Erythroblast (primary cell): ENCODE results near the gene PLCD1.
"Not testable (repeated sequence)": the region's sequence is repeated elsewhere in the genome, so short reads cannot be mapped to it uniquely, and the experiment has no call there.

Experiments used
- DNase-seq, 2 experiments: peaks; one replicate each; lab custom pipeline; 2025; lab: John Stamatoyannopoulos, UW
- GATA1 ChIP-seq: IDR thresholded peaks from 2 replicates; pipeline ENCODE4 v1.6.1; 2011; ENCODE audit warnings: low read depth, mild to moderate bottlenecking, control low read depth, low read length, moderate library complexity
- POLR2A ChIP-seq: IDR thresholded peaks from 2 replicates; pipeline ENCODE4 v1.6.1; 2011; ENCODE audit warnings: mild to moderate bottlenecking, low read length

PLCD1 gene

DNA sequence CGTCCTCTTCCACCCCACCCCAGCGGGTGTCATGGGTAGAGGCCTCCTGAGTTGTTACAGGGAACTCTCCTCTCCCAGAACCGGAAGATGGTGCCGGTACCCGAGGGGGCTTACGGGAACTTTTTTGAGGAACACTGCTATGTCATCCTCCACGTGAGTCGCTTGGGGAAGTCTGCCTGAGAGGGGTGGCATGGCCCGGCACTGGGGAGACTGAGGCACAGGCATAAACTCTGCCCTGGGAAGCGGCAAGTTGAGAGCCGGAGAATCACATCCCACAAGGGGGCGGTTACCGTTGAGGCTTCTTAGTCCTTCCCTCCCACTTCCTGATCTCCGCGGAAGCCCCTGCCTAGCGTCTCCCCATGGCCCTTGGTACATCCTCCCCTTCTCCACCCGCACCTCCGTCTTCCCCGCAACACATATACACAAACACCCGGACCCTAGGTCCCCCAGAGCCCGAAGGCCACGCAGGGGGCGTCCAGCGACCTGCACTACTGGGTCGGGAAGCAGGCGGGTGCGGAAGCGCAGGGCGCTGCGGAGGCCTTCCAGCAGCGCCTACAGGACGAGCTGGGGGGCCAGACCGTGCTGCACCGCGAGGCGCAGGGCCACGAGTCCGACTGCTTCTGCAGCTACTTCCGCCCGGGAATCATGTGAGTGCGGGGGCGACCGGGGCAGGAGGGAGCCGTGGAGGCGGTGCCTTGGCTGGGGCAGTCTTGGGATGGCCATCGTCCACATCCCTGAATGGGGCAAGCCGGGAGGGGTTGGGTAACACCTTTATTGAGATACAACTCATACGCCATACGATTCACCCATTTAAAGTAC, 35.4 kb downstream of the PLCD1 start:
- peak; percentile 59 to 71 for DNase-seq

DNA sequence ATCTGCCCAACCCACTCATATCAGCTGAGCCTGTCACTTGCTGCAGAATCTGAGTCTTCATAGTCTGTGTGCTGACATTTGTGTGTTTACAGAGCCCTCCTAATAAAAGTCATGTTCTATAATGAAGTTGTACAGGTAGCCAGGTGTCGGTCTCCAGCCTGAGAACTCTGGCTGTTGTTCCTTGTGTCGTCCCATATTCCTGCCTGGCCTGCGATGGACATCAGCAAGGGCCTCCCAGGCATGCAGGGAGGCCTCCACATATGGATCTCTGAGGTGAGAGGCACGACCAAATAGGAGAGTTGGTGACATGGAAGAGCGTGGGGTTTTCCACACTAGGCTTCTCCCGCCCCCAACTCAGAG, 36.0 kb downstream of the PLCD1 start:
- no peak for TF ChIP-seq GATA1
- TF ChIP-seq POLR2A = no peak
- DNase-seq = peak in 1 of 2 experiments; percentile 19

More for the DNA sequence above, 35.4 kb downstream of the PLCD1 start:
- peak; percentile 73 for TF ChIP-seq POLR2A
- TF ChIP-seq GATA1 = no peak

- no peak for TF ChIP-seq GATA1
- no peak for TF ChIP-seq POLR2A
- no peak for DNase-seq
Measured at GRCh38 chr3:37993067-37993455, 36.4 kb downstream of the PLCD1 start.

- no peak for DNase-seq
- TF ChIP-seq GATA1 (no peak), POLR2A (no peak)
Measured at GRCh38 chr3:37992271-37993066, 37.0 kb downstream of the PLCD1 start.

- no peak for TF ChIP-seq GATA1
- no peak for TF ChIP-seq POLR2A
- DNase-seq = no peak
Measured at GRCh38 chr3:37991823-37992222, 37.6 kb downstream of the PLCD1 start.

- no peak for TF ChIP-seq GATA1
- no peak for TF ChIP-seq POLR2A
- no peak for DNase-seq
Measured at GRCh38 chr3:37991109-37991508, 38.3 kb downstream of the PLCD1 start.

DNA sequence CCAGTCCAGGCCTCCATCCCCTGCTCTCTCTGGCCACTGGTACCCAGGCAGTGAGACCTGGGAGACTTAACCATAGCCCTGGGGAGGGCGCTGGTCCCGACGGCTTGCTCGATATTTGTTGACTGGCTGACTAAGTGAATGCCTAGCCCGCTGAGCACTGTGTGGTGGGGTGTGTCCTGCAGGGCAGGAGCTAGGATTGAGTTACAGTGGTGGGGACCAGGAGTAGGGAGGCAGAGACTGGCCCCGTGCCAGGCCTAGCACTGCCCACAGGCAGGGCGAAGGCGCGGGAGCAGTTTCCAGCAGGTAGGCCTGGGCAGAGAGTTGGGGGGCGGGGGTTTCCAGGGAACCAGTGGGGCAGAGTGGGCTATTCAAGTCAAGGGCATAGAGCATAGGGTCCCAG, 38.9 kb downstream of the PLCD1 start, which contains the start of gene VILL:
VILL (plus strand) TSS at position 260 of the 400 bp plus-strand sequence. CDS start 2,887 bp downstream, outside the sequence.
- no peak for TF ChIP-seq POLR2A
- no peak for TF ChIP-seq GATA1
- DNase-seq = no peak

- TF ChIP-seq POLR2A (no peak), GATA1 (no peak)
- DNase-seq = no peak
Measured at GRCh38 chr3:37989821-37990480, 39.5 kb downstream of the PLCD1 start.

- TF ChIP-seq POLR2A (no peak), GATA1 (no peak)
- DNase-seq = no peak
Measured at GRCh38 chr3:37988931-37989525, 40.4 kb downstream of the PLCD1 start.

DNA sequence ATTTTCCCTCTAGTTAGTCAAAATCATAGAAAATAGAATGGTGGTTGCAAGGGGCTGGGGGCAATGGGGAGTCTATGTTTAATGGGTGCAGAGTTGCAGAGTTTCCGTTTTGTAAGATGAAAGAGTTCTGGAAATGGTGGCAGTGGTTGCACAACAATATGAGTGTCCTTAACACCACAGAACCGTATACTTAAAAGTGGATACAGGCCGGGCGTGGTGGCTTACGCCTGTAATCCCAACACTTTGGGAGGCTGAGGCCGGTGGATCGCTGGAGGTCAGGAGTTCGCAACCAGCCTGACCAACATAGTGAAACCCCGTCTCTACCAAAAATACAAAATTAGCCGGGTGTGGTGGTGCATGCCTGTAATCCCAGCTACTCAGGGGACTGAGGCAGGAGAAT, 41.1 kb downstream of the PLCD1 start:
- not testable (repeated sequence) for DNase-seq

- no peak for DNase-seq
- no peak for TF ChIP-seq POLR2A
- no peak for TF ChIP-seq GATA1
Measured at GRCh38 chr3:37987751-37988179, 41.7 kb downstream of the PLCD1 start.

DNA sequence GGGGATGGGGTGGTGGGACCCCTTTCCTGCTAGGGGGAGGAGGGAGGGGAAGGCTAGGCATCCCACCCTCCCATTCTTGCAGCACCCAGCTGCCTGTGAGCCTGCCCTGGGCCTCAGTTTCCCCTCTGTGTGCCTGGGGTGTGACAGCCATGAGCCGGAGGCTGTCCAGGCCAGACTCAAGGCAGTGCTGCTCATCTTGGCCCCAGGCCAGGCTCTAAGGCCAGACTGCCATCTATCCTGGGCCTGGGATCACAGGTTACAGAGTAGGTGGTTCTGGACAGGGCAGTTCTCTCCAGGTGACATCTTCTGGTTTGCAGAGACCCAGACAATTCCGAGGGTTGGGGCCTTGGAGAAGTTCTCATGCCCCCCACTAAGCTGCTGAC, 42.1 kb downstream of the PLCD1 start:
- DNase-seq = no peak
- no peak for TF ChIP-seq POLR2A
- TF ChIP-seq GATA1 = no peak
